Stimulated activated CD8-positive, alpha-beta memory T cell treated with anti-CD3 and anti-CD28 coated beads, Interleukin-15, amount 100 ng/mL, for 48 hours (primary cell): Measurements from ENCODE around the gene SCYGR2.
"Not testable (repeated sequence)": the region's sequence is repeated elsewhere in the genome, so short reads cannot be mapped to it uniquely, and the experiment has no call there.

Experiments
- DNase-seq, 2 donors: peaks; one replicate each; pipeline ENCODE4 v3.0.0-alpha.2; 2020; ENCODE audit warnings: low read depth in 2 of 2

Gene SCYGR2, protein sequence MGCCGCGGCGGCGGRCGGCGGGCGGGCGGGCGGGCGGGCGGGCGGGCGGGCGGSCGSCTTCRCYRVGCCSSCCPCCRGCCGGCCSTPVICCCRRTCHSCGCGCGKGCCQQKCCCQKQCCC

DNA sequence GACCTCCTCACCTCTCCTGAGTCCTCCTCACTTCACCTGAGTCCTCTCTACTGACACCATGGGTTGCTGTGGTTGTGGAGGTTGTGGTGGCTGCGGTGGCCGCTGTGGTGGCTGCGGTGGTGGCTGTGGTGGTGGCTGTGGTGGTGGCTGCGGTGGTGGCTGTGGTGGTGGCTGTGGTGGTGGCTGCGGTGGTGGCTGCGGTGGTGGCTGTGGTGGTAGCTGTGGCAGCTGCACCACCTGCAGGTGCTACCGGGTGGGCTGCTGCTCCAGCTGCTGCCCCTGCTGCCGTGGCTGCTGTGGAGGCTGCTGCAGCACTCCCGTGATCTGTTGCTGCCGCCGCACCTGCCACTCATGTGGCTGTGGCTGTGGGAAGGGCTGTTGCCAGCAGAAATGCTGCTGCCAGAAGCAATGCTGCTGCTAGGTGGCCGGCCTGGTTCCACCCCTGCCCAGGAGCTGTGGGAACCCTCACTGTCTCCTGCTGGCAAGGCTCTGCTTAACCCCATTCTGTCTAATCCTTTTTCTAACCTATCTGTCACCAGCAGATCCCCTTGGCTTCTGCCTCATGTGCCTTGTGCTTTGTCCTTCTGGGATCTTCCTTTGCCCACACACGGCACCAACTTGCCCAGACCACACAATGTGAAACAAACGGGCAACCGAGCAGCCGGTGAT, at the start of gene SCYGR2:
TSS of gene SCYGR2 (plus strand) at position 59 of the 669 bp plus-strand sequence. CDS start at position 59, 0 bp downstream.
- not testable (repeated sequence) for DNase-seq

DNA sequence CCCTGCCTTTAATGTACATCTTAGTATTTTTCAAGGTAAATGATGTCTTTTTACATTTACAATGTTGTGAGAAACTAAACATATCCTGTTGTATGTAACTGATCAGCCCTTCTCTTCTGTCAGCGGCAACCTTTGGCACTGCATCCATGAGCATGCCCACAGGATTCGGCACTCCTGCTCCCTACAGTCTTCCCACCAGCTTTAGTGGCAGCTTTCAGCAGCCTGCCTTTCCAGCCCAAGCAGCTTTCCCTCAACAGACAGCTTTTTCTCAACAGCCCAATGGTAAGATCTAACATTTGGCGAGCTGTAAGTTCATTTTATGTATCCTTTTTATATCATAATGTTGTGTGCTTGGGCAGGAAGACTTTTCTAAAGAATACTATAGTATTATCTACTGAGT, 46.9 kb upstream of the SCYGR2 start:
- DNase-seq, result no peak

GRCh38 chr2:227562581-227562980, 36.1 kb upstream of the SCYGR2 start:
- no peak for DNase-seq

GRCh38 chr2:227565080-227565479, 33.6 kb upstream of the SCYGR2 start:
- no peak for DNase-seq

DNA sequence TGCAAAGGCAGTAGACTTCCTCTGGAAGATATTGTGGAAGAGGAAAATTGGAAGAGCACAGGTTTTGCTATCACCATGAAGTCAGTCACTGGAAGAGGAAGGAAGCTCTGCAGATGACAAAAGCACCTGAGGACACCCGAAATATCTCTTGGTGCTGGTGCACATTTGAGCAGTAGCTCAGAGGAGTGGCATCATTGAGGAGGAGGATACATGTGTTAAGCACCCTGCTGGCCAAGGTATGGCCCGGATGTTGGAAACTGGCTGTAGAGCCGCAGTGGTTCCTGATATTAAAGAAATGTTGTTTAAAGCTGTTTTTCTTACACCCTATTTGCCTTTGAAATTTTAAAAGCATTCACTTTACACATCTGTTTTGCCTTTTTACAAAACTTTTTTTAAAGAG, 32.7 kb upstream of the SCYGR2 start:
- DNase-seq, result no peak

GRCh38 chr2:227568852-227569169, 29.9 kb upstream of the SCYGR2 start:
- no peak for DNase-seq

- DNase-seq, result no peak
Observed at GRCh38 chr2:227570615-227571014, 28.1 kb upstream of the SCYGR2 start.

GRCh38 chr2:227576110-227576509, 22.6 kb upstream of the SCYGR2 start:
- no peak for DNase-seq

- DNase-seq, result no peak
Observed at GRCh38 chr2:227576812-227577211, 21.9 kb upstream of the SCYGR2 start.

DNA sequence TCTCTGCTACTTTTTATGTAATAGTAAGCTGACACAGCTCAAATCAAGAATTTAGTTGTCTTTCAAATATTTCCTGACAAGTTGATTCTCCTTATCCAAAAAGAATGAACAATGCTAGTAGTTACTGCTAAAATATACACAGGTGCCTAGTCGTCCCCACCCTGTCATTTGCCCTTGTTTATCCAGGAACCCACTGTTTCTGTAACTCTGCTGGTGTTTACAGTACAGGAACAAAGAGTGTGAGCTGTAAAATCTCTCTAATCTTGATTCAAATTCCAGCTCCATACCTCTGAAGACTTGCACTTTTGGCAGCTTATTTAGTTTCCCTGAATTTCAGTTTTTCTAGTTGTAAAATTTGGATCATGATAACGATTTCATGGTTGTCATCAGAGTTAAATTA, 21.1 kb upstream of the SCYGR2 start:
- no peak for DNase-seq

DNA sequence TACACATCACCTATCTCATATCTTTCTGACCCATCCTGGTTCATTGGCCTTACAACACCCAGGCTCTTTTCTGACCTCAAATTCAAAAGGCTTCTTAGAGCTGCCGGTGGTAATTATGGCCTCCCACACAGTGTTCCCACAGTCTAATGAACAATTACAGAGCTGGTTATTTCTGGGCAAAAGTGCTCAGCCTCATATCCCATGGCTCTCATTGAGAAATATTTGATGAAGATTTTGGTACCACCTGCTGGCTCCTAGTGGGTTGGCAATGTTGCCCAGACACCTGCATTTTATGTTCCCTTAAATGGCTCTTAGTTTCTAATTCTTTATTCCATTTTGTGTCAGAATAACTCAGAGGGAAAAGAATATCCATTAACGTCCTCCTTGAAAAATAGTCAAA, 20.1 kb upstream of the SCYGR2 start:
- DNase-seq, result no peak

- DNase-seq, result no peak
Observed at GRCh38 chr2:227579791-227580190, 18.9 kb upstream of the SCYGR2 start.

DNA sequence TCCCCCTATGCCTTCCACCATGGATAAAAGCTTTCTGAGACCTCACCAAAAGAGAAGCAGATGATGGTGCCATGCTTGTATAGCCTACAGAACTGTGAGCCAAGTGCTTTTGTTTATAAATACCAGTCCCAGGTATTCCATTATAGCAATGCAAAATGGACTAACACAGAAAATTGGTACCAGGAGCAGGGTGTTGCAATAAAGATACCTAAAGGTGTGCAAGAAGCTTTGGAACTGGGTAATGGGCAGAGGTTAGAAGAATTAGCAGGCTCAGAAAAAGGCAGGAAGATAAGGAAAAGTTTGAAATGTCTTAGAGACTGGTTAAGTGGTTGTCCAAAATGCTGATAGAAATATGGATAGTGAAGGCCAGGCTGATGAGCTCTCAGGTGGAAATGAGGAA, 16.3 kb upstream of the SCYGR2 start:
- no peak for DNase-seq

- DNase-seq, result no peak
Observed at GRCh38 chr2:227592694-227593387, 5.9 kb upstream of the SCYGR2 start.

- no peak for DNase-seq
Observed at GRCh38 chr2:227595797-227596196, 2.9 kb upstream of the SCYGR2 start.

GRCh38 chr2:227597036-227597435, 1.7 kb upstream of the SCYGR2 start:
- DNase-seq, result no peak

DNA sequence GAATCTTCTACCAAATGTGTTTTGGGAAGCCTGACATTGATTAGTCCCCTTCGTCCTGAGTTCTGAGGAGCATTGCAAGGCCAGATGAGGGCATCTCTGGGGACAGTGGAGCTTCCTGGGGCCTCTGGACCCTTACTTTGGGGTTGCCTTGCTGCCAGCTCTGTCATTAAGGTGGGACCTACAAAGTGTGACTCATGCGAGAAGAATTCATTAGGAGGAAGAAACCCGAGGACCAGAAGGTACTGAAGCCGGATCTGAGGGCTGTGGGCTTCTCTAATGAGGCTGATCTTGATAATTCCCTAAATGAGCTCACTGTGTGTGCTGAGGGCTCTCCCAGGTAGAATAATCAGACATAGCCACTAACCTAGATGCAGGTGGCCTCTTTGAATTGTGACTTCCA, 695 bp upstream of the SCYGR2 start:
- DNase-seq, result no peak

- DNase-seq, result no peak
Observed at GRCh38 chr2:227602358-227602757, 3.7 kb downstream of the SCYGR2 start.

DNA sequence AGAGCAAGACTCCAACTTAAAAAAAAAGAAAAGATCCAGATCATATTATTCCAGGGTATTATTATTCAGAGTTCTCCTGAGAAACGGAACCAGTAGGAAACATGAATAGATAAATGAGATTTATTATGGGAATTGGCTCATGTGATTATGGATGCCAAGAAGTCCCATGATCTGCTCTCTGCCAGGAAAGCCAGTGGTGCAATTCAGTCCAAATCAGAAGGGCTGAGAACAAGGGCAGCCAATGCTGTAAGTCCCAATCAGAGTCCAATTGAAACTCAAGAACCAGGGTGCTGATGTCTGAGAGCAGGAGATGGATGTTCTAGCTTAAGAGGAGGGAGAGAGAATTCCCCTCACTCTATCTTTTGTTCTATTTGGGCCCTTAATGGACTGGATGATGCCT, 7.8 kb downstream of the SCYGR2 start:
- no peak for DNase-seq

- no peak for DNase-seq
Observed at GRCh38 chr2:227607941-227608340, 9.2 kb downstream of the SCYGR2 start.

DNA sequence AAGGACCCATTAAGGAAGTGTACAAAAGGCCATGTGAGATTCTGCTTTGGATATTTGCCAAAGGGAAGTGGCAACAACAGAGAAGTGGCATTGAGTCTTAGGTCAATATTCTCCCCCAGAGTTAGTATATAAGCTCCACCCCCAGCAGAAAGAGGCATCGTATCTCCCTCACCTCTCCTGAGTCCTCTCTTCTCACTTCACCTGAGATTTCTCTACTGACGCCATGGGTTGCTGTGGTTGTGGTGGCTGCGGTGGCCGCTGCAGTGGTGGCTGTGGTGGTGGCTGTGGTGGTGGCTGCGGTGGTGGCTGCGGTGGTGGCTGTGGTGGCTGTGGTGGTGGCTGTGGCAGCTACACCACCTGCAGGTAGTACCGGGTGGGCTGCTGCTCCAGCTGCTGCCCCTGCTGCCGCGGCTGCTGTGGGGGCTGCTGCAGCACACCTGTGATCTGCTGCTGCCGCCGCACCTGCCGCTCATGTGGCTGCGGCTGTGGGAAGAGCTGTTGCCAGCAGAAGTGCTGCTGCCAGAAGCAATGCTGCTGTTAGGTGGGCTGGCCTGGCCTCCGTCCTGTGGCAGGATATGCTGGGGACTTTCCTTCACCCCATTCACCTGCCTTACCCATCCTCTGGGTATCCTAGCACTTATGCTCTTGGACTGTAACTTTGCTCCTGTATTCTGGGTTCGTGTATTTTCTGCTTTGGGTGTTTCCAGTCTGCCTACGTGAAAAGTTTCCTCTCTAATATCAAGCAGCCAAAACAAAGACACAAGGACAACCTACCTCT, 10.1 kb downstream of the SCYGR2 start:
- no peak for DNase-seq

- no peak for DNase-seq
Observed at GRCh38 chr2:227610123-227610522, 11.4 kb downstream of the SCYGR2 start.
